Smooth muscle cell (in vitro differentiated cells): Measurements from ENCODE around the gene MBOAT1. TPM values are rescaled to one million over a fixed set of nuclear protein-coding genes. Genes with fewer than 3 reads are reported as not detected.

Experiments used
- DNase-seq: peaks from one replicate; lab custom pipeline; 2025; ENCODE audit not compliant: unreplicated experiment; lab: John Stamatoyannopoulos, UW
- H2AFZ ChIP-seq: fragments of 200-600 bp; sonication (generic); 2 replicates; pipeline ENCODE4 v1.6.0; 2016; ENCODE audit warnings: antibody characterized with exemption, low read depth, mild to moderate bottlenecking
- H3F3A ChIP-seq: fragments of 200-600 bp; sonication (generic); 2 replicates; pipeline ENCODE4 v1.6.0; 2017; ENCODE audit warnings: antibody characterized with exemption, low read depth
- H3K27ac ChIP-seq: fragments of 200-600 bp; sonication (generic); 2 replicates; pipeline ENCODE4 v1.5.1; 2016; ENCODE audit warnings: low read depth, mild to moderate bottlenecking
- H3K27me3 ChIP-seq: fragments of 200-600 bp; sonication (generic); 2 replicates; pipeline ENCODE4 v1.6.1; 2016; ENCODE audit warnings: low read depth, mild to moderate bottlenecking
- H3K36me3 ChIP-seq: fragments of 200-600 bp; sonication (generic); 2 replicates; pipeline ENCODE4 v1.5.1; 2016; ENCODE audit warnings: low read depth
- H3K4me1 ChIP-seq: fragments of 200-600 bp; sonication (generic); 2 replicates; pipeline ENCODE4 v1.5.1; 2016; ENCODE audit warnings: low read depth
- H3K4me2 ChIP-seq: fragments of 200-600 bp; sonication (generic); 2 replicates; pipeline ENCODE4 v1.6.0; 2016; ENCODE audit warnings: mild to moderate bottlenecking
- H3K4me3 ChIP-seq: fragments of 200-600 bp; sonication (generic); 2 replicates; pipeline ENCODE4 v1.5.1; 2016; ENCODE audit warnings: mild to moderate bottlenecking
- H3K79me2 ChIP-seq: fragments of 200-600 bp; sonication (generic); 2 replicates; pipeline ENCODE4 v1.6.0; 2016; ENCODE audit warnings: low read depth, mild to moderate bottlenecking
- H3K9ac ChIP-seq: fragments of 200-600 bp; sonication (generic); 2 replicates; pipeline ENCODE4 v1.6.0; 2016; ENCODE audit warnings: low read depth
- H3K9me3 ChIP-seq: fragments of 200-600 bp; sonication (generic); replicated peaks from 2 replicates; pipeline ENCODE4 v1.5.1; 2016; ENCODE audit warnings: low read depth
- H4K20me1 ChIP-seq: fragments of 200-600 bp; sonication (generic); 2 replicates; pipeline ENCODE4 v1.6.0; 2016; ENCODE audit warnings: low read depth
- CTCF ChIP-seq: fragments of 200-600 bp; sonication (generic); IDR thresholded peaks from 2 replicates; pipeline ENCODE4 v1.5.1; 2017; ENCODE audit warnings: borderline replicate concordance, mild to moderate bottlenecking, antibody characterized with exemption; ENCODE audit not compliant: insufficient read depth, poor library complexity, severe bottlenecking
- WGBS: methylation state at CpG from one replicate; pipeline ENCODE4 v1.1.7; 2016; ENCODE audit warnings: low lambda C conversion rate; 5-methylcytosine and 5-hydroxymethylcytosine counted together
- polyA plus RNA-seq: library from polyadenylated mRNA; unstranded; fragments of >200 nt; fragmentation: Nextera tagmentation; extraction: Ambion mirVana; gene quantifications from 2 replicates; pipeline ENCODE4 v1.2.1, GENCODE V29; 2016
- total RNA-seq: library from RNA; depleted of rRNA; stranded (reverse); fragments of >200 nt; gene quantifications from 2 replicates; pipeline ENCODE4 v1.2.3, GENCODE V29; 2014

Gene MBOAT1
- total and polyA plus RNA-seq, 2 experiments from 2014 or later, result 0.73 to 2.5 TPM

DNA sequence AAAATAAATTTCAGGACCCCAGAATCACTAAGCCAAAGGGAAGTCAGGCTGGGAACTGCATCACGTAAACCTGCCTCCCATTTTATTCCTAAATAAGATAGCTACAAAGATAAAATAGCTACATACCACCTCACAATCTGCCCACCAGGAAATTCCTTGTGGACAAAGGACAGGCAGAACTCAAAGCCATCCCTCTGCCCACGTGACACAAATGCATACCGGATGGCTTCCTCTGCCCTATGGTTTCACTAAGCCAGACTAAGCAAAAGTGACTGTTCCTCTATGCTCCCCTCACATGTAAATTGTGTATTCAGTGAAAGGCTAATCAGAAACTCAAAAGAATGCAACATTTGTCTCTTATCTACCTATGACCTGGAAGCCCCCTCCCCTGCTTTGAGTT is 15.0 kb downstream of the MBOAT1 start:
- H3K36me3 ChIP-seq, result no peaks in the 10 kb centered on the region
- H3K4me1 ChIP-seq, result peaks cover 3% of the 10 kb centered on the region
- no peaks in the 10 kb centered on the region for H3F3A ChIP-seq
- no peaks in the 10 kb centered on the region for H3K9me3 ChIP-seq
- H3K4me2 ChIP-seq, result no peak overlapping the region
- H3K79me2 ChIP-seq, result no peaks in the 10 kb centered on the region
- DNase-seq, result no peak
- no peak for TF ChIP-seq CTCF
- no peak overlapping the region for H3K27ac ChIP-seq
- no peaks in the 10 kb centered on the region for H4K20me1 ChIP-seq
- H3K27me3 ChIP-seq, result no peaks in the 10 kb centered on the region
- H2AFZ ChIP-seq, result no peak overlapping the region
- H3K9ac ChIP-seq, result no peak overlapping the region
- no peak overlapping the region for H3K4me3 ChIP-seq
- WGBS, result 29% methylated on average over 3 of the region's 3 CpGs

DNA sequence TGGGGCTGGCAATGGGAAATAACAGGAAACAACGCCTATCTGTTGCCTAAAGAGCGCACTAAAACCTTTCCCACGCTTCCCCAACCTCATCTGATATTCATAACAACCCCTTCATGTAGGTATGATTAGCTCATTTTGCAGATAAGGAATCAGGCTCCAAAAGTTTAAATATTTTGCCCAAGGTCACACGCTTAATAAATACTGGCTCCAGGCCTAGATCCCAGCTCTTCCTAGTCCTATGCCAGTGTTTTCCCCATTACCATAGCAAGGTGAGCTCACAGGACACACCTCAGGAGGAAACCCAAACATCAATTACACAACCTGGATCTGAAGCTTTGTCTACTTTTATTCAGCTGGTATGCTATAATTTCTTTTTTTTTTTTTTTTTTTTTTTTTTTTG is 19.6 kb downstream of the MBOAT1 start:
- Histone ChIP-seq H3K9me3 (no peaks in the 10 kb centered on the region), H3K27ac (no peak overlapping the region), H3F3A (no peaks in the 10 kb centered on the region), H4K20me1 (no peaks in the 10 kb centered on the region), H3K4me3 (no peak overlapping the region), H3K4me1 (peaks cover 3% of the 10 kb centered on the region), H3K9ac (no peak overlapping the region), H3K4me2 (no peak overlapping the region), H3K79me2 (no peaks in the 10 kb centered on the region), H3K36me3 (no peaks in the 10 kb centered on the region), H3K27me3 (no peaks in the 10 kb centered on the region), H2AFZ (no peak overlapping the region)
- WGBS, result 94% methylated on average over 4 of the region's 4 CpGs
- no peak for DNase-seq
- TF ChIP-seq CTCF, result no peak

DNA sequence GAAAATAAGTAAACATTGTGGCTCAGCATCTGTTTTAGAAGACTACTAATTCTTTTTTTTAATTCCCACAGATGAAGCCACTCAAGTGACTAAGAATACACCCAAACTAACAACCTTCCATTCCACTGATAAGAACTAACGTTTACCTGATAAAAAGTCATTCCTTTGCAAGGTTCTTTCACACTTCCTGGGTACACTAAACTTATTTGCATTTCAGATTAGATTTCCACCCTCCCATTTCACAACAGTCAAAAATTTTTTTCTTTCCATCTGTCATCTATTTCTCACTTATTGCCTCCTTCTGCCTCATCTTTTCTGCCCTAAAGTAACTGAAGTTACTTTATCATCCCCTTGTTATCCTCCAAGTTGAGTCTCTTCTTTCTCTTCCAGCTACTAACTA is 20.3 kb downstream of the MBOAT1 start:
- Histone ChIP-seq H3K9ac (no peak overlapping the region), H3K4me2 (no peak overlapping the region), H3F3A (no peaks in the 10 kb centered on the region), H3K27ac (no peak overlapping the region), H3K36me3 (no peaks in the 10 kb centered on the region), H3K4me1 (no peaks in the 10 kb centered on the region), H3K9me3 (no peaks in the 10 kb centered on the region), H3K4me3 (no peak overlapping the region), H2AFZ (no peak overlapping the region), H3K79me2 (no peaks in the 10 kb centered on the region), H3K27me3 (no peaks in the 10 kb centered on the region), H4K20me1 (no peaks in the 10 kb centered on the region)
- TF ChIP-seq CTCF, result no peak
- DNase-seq, result no peak
- WGBS, result 19% methylated on average over 1 of the region's 1 CpG

DNA sequence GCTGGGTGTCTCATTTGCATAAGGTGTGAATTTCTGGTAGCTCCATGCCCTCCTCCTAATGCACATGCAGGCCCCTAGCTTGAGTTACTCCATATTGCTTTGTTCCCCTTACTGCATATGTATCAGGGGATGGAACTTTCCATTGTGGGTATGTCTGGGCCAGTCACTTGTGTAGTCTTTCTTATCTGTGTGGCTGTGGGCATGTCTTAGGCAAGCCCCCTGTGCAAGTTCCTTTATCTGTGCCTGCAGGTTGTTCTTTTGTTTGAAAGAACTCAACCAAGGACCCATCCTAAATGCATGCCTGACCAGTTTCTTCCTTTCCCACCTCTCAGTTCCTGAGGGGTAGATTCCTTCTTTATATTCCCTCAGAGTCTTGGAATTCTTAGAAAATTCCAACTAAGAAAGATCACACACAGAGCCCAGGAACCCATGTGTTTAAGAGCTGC is 23.6 kb downstream of the MBOAT1 start:
- Histone ChIP-seq H2AFZ (no peak overlapping the region), H3K79me2 (no peaks in the 10 kb centered on the region), H3K9me3 (no peaks in the 10 kb centered on the region), H3K27ac (no peak overlapping the region), H3K36me3 (no peaks in the 10 kb centered on the region), H3K4me3 (no peak overlapping the region), H4K20me1 (no peaks in the 10 kb centered on the region), H3K27me3 (no peaks in the 10 kb centered on the region), H3K9ac (no peak overlapping the region), H3K4me2 (no peak overlapping the region), H3K4me1 (no peaks in the 10 kb centered on the region), H3F3A (no peaks in the 10 kb centered on the region)
- DNase-seq, result no peak
- TF ChIP-seq CTCF, result no peak
